OCI-LY1 (cell line): ENCODE results near the gene SPRED3.

Source experiments
- H2AFZ ChIP-seq: fragments of 200-600 bp; sonication (generic), shearing (Covaris generic); 2 replicates; pipeline ENCODE4 v1.6.0; 2014; ENCODE audit warnings: antibody characterized with exemption, mild to moderate bottlenecking, low read length
- H3F3A ChIP-seq: fragments of 200-600 bp; sonication (generic), shearing (Covaris generic); 2 replicates; pipeline ENCODE4 v1.6.0; 2014; ENCODE audit warnings: mild to moderate bottlenecking, antibody characterized with exemption, low read length, moderate library complexity; ENCODE audit not compliant: insufficient read depth
- H3K27ac ChIP-seq: fragments of 200-600 bp; sonication (generic); 2 replicates; pipeline ENCODE4 v1.5.1; 2014; ENCODE audit warnings: low read length, mixed run types, mild to moderate bottlenecking, low read depth; ENCODE audit not compliant: poor library complexity, severe bottlenecking
- H3K27me3 ChIP-seq: fragments of 200-600 bp; sonication (generic); 2 replicates; pipeline ENCODE4 v1.6.0; 2014; ENCODE audit warnings: antibody characterized with exemption, mild to moderate bottlenecking, low read length, moderate library complexity; ENCODE audit not compliant: insufficient read depth
- H3K36me3 ChIP-seq: fragments of 200-600 bp; sonication (generic); 2 replicates; pipeline ENCODE4 v1.6.1; 2014; ENCODE audit warnings: mild to moderate bottlenecking, antibody characterized with exemption, low read length, moderate library complexity, mixed read lengths; ENCODE audit not compliant: insufficient read depth
- H3K4me1 ChIP-seq: fragments of 200-600 bp; sonication (generic); 2 replicates; pipeline ENCODE4 v1.5.1; 2014; ENCODE audit warnings: mild to moderate bottlenecking, low read length, moderate library complexity; ENCODE audit not compliant: insufficient read depth, severe bottlenecking
- H3K4me2 ChIP-seq: fragments of 200-600 bp; sonication (generic), shearing (Covaris generic); 2 replicates; pipeline ENCODE4 v1.6.1; 2014; ENCODE audit warnings: low read length
- H3K4me3 ChIP-seq: fragments of 200-600 bp; sonication (generic); 2 replicates; pipeline ENCODE4 v1.5.1; 2014; ENCODE audit warnings: low read length, low read depth, mild to moderate bottlenecking, mixed read lengths; ENCODE audit not compliant: poor library complexity, severe bottlenecking
- H3K79me2 ChIP-seq: fragments of 200-600 bp; shearing (Covaris generic); 2 replicates; pipeline ENCODE4 v1.6.1; 2016; ENCODE audit warnings: mixed run types, low read length, mixed read lengths; ENCODE audit not compliant: insufficient read depth
- H3K9ac ChIP-seq: fragments of 200-600 bp; sonication (generic), shearing (Covaris generic); 2 replicates; pipeline ENCODE4 v1.6.1; 2014; ENCODE audit warnings: mild to moderate bottlenecking, low read length, mixed read lengths
- H3K9me2 ChIP-seq: fragments of 200-600 bp; sonication (generic), shearing (Covaris generic); 2 replicates; pipeline ENCODE4 v1.6.1; 2014; ENCODE audit warnings: low read depth, mild to moderate bottlenecking, low read length, mixed read lengths
- H3K9me3 ChIP-seq: fragments of 200-600 bp; shearing (Covaris generic); 2 replicates; pipeline ENCODE4 v1.6.1; 2014; ENCODE audit warnings: low read length, mixed read lengths
- H4K20me1 ChIP-seq: fragments of 200-600 bp; sonication (generic), shearing (Covaris generic); 2 replicates; pipeline ENCODE4 v1.6.0; 2016; ENCODE audit warnings: mild to moderate bottlenecking, low read length; ENCODE audit not compliant: insufficient read depth
- CTCF ChIP-seq: fragments of 200-600 bp; sonication (generic), shearing (Covaris generic); IDR thresholded peaks from 2 replicates; pipeline ENCODE4 v1.5.1; 2017; ENCODE audit warnings: mild to moderate bottlenecking, antibody characterized with exemption, low read length, moderate library complexity, mixed read lengths
- EZH2 ChIP-seq: fragments of 200-600 bp; sonication (generic), shearing (Covaris generic); IDR thresholded peaks from 2 replicates; pipeline ENCODE4 v1.8.0; 2017; ENCODE audit warnings: borderline replicate concordance, mixed run types, mild to moderate bottlenecking, antibody characterized with exemption, low read length, moderate library complexity, mixed read lengths

The SPRED3 gene

GRCh38 chr19:38434549-38435051, 46.1 kb downstream of the SPRED3 start:
- Histone ChIP-seq H3K27ac (no peak overlapping the region), H3K4me1 (peaks cover 3% of the 10 kb centered on the region), H3K9me2 (no peaks in the 10 kb centered on the region), H3K4me2 (no peak overlapping the region), H3K9me3 (no peaks in the 10 kb centered on the region), H4K20me1 (no peaks in the 10 kb centered on the region), H3K27me3 (no peaks in the 10 kb centered on the region; the same call in 1 of the 2 replicates), H3K36me3 (no peaks in the 10 kb centered on the region), H3F3A (no peaks in the 10 kb centered on the region), H2AFZ (no peak overlapping the region), H3K9ac (no peak overlapping the region), H3K79me2 (no peaks in the 10 kb centered on the region), H3K4me3 (no peak overlapping the region)
- no peak for TF ChIP-seq CTCF
- TF ChIP-seq EZH2 = no peak

DNA sequence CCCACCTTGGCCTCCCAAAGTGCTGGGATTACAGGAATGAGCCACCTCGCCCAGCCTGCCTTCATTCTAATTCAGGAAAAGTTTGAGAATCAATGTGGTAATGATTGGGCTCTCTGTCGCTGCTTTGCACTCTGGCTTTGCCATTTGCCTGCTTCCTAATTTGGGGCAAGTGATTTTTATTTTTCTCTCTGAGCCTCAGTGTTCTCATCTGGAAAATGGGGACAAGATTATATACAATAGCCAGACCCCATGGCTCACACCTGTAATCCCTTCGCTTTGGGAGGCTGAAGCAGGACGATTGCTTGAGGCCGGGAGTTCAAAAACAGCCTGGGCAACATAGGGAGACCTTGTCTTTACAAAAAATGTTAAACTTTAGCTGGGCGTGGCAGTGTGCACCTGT, 48.8 kb downstream of the SPRED3 start:
- Histone ChIP-seq H3K79me2 (no peaks in the 10 kb centered on the region), H2AFZ (no peak overlapping the region), H3F3A (no peaks in the 10 kb centered on the region), H3K27ac (no peak overlapping the region), H3K4me1 (no peaks in the 10 kb centered on the region), H3K4me2 (no peak overlapping the region), H4K20me1 (no peaks in the 10 kb centered on the region), H3K4me3 (no peak overlapping the region), H3K36me3 (no peaks in the 10 kb centered on the region), H3K9me3 (no peaks in the 10 kb centered on the region), H3K9me2 (no peaks in the 10 kb centered on the region), H3K9ac (no peak overlapping the region), H3K27me3 (no peaks in the 10 kb centered on the region; the same call in 1 of the 2 replicates)
- TF ChIP-seq CTCF = no peak
- TF ChIP-seq EZH2 = no peak

DNA sequence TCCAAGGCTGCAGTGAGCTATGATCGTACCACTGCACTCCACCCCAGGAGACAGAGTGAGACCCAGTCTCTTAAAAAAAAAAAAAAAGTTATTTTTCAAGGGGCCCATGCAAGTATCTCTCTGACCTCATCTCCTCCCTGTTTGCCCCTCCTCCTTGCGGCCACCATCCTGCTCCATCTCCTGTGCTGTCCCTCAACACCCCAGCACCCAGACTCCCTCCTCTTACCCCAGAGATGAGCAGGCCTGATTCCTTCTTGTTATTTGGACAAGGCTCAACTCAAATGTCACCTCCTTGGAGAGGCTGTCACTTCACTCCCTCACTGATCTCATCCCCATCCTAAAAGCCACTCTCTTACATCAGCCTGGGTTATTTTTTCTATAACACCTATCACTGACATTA, 49.4 kb downstream of the SPRED3 start:
- H3K9me3 ChIP-seq = no peaks in the 10 kb centered on the region
- no peaks in the 10 kb centered on the region for H4K20me1 ChIP-seq
- H3K4me2 ChIP-seq = no peak overlapping the region
- no peaks in the 10 kb centered on the region for H3F3A ChIP-seq
- no peak overlapping the region for H2AFZ ChIP-seq
- TF ChIP-seq EZH2 (no peak), CTCF (no peak)
- H3K79me2 ChIP-seq = no peaks in the 10 kb centered on the region
- H3K27me3 ChIP-seq = no peaks in the 10 kb centered on the region; the same call in 1 of the 2 replicates
- H3K36me3 ChIP-seq = no peaks in the 10 kb centered on the region
- no peaks in the 10 kb centered on the region for H3K9me2 ChIP-seq
- no peaks in the 10 kb centered on the region for H3K4me1 ChIP-seq
- no peak overlapping the region for H3K27ac ChIP-seq
- H3K4me3 ChIP-seq = no peak overlapping the region
- H3K9ac ChIP-seq = no peak overlapping the region
